Activated CD8-positive, alpha-beta memory T cell treated with anti-CD3 and anti-CD28 coated beads for 48 hours (primary cell): ENCODE results near the gene ESF1.

Experiments used
- DNase-seq, 3 experiments: peaks; one replicate each; pipeline ENCODE4 v3.0.0-alpha.2; 2020; ENCODE audit warnings: low read depth in 2 of 3, low spot score in 2 of 3

The ESF1 gene

GRCh38 chr20:13784893-13785715, at the start of gene ESF1, which contains the start of gene NDUFAF5:
TSS of gene ESF1 (minus strand) at chr20:13784919. CDS start at chr20:13783140, 1,779 bp downstream.
TSS of gene NDUFAF5 (plus strand) at chr20:13785028. CDS start at chr20:13785069, 41 bp downstream.
- DNase-seq: peak; percentile 57 to 84 (median 82)

DNA sequence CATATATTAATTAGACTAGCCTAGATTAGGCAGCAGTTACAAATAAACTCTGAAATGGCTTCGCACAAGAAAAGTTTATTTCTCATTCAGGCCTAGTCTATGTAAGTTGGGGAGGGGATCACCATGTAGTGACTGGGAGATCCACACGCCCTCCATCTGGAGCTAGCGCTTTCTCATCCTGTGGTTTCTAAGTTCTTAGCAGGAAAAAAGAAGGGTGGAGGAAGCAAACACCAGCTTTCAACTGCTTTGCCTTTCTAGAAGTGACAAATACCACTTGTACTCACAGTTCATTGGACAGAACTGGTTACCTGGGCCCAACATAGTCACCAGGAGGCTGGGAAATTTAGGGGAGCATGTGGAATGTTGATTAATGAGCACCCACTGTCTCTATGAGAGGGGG, 46.8 kb upstream of the ESF1 start:
- no peak for DNase-seq

- no peak for DNase-seq
Observed at GRCh38 chr20:13825465-13825864, 40.7 kb upstream of the ESF1 start.

GRCh38 chr20:13824459-13824858, 39.7 kb upstream of the ESF1 start:
- DNase-seq: no peak

- DNase-seq: no peak
Observed at GRCh38 chr20:13822459-13822858, 37.7 kb upstream of the ESF1 start.

GRCh38 chr20:13821876-13822275, 37.2 kb upstream of the ESF1 start:
- no peak for DNase-seq

DNA sequence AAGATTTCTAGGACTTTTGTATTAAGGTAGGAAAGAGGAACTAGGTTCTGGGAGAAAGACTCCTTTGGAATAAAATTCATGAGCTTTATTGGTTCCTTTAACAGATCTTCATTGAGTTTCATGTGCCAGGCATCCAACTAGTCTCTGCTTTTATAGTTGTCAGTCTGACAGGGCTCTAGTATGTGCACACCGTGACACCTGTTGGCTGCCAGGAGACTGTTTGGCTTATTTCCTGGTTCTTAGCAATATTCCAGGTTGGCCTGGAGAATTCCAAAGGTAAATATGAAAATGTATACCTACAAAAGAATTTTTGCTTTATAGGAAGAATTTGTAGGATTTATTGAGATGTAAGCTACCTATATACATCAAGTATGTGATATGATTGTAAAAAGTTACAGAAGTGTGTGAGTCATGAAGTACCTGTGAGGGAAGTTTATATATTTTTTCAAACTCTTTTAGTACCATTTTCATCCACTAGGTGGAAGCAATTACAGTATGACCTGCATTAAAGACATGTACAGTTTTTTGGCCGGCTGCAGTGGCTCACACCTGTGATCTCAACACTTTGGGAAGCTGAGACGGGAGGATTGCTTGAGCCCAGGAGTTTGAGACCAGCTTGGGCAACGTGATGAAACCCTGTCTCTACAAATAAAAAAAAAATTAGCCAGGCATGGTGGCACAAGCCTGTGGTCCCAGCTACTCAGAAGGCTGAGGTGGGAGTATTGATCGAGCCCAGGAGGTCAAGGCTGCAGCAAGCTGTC, 35.3 kb upstream of the ESF1 start:
- DNase-seq: no peak

DNA sequence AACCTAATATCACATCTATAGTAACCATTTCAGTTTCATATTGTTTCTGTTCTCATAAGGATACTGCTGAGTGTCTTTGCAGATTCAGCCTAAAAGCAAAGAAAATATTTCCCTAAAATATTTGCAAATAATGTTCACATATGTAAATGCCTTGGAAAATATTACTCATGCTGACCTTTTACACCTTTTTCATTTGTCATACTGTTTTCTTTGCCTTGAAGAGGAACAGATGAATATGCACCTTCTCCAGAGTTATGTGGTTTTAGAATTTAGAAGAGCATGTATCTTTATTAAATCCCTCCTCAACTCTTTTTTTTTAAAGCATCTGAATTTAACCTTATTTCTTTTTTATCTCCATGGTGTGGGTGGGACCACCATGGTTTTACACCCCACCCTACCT, 32.6 kb upstream of the ESF1 start:
- no peak for DNase-seq

DNA sequence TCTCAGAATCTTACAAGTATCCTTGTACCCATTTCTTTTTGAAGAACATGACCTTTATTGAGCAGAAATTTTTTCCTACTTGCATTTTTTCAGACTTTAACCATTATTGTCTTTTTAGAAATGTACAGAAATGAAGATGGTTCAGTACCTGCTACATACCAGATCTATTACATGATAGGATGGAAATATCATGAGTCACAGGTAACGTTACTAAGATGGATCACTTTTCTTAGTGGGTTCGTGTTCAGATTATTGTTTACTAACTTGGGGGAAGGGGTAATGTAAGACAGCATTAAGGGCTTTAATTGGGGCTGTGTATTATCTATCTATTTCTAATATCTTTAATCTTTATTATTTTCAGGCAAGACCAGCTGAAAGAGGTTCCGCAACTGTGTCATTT, 32.0 kb upstream of the ESF1 start:
- DNase-seq: no peak

DNA sequence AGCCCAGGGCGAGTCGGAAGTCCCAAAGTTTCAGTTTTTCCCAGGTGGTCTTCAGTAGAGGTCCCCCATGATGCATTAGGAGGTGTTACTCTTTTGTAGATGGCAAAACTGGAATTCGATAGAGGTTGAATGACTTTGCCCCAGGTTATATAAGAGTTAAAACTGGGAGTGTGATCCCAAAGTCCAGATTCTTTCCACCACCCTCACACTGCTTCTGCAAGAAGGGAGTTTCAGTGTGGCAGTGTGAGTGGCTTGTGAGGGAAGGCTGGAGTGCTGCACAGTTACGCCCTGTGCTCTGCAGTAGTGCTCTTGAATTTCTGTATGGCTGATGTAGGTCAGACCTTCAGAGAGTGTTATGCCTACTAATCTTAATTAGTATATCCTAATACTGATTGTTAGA, 30.0 kb upstream of the ESF1 start:
- no peak for DNase-seq

DNA sequence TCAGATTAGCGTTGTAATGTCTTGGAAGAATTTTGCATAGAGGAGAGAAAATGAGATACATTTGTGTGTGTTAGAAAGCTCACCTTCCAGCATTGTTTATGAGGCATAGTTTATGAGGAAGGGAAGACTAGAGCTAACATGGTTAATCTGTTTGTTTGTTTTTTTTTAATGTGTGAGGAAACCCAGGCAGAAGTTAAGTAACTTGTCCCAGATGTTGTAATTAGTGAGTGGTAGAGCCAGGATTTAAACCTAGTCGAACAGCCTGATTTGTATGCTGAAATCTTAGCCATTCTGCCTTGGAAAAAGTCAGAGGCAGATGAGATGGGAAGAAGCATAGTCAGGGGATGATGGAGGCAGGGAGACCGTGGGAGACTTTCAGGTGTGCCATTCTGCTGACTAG, 29.2 kb upstream of the ESF1 start:
- DNase-seq: no peak

GRCh38 chr20:13810446-13810845, 25.7 kb upstream of the ESF1 start:
- no peak for DNase-seq

DNA sequence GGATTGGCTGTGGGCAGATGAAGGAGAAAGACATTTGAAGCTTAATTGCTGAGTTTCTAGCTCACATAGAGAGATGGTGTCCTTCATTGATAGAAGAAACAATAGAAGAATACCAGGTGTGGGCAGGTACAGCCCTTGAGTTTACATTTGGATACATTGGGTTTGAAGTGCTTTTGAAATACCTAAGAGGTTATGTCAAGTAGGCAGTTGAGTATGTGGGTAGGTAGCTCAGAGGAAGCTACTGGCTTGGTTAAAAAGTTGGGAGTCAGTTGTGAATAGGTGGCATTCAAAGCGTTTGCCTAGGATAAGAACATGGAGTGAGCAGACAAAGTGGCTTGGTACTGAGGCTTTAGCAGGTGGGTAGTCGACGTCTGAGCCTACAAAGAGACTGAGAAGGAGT, 25.1 kb upstream of the ESF1 start:
- no peak for DNase-seq

- no peak for DNase-seq
Observed at GRCh38 chr20:13809373-13809772, 24.7 kb upstream of the ESF1 start.

GRCh38 chr20:13800728-13801134, 16.0 kb upstream of the ESF1 start:
- no peak for DNase-seq

GRCh38 chr20:13799974-13800373, 15.3 kb upstream of the ESF1 start:
- no peak for DNase-seq

DNA sequence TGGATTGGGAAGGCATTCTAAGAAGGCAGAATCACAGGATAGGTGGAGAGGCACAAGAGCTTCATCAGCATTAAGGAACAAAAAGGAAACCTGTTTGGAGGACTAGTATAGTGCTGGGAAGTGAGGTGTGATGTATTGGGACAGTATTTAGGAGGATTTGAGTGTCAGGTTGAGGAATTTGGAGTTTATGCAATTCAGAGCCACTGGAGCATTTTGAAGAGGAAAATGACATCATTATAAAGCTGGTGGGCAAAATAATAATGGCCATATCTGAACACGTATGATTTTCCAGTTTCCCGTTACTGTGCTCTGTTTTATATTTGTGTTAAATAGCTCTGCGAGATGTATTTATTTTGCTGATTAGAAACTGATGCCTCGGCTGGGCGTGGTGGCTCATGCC, 14.3 kb upstream of the ESF1 start:
- no peak for DNase-seq

DNA sequence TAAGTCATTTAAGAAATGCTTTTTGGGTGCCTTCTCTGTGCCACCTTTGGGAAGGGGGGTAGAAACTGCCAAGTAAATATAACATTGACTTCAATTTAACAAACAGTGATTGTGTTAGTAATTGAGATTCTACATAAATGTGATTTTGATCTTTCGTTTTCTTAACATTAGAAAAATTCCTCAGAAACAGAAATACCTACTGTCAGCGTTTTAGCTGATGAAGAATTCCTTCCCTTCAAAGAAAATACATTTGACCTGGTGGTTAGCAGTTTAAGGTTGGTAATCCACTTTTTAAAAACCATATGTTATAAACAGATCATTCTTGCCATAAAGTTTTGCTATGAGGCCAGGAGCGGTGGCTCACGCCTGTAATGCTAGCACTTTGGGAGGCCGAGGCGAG, 9.9 kb upstream of the ESF1 start:
- DNase-seq: no peak

DNA sequence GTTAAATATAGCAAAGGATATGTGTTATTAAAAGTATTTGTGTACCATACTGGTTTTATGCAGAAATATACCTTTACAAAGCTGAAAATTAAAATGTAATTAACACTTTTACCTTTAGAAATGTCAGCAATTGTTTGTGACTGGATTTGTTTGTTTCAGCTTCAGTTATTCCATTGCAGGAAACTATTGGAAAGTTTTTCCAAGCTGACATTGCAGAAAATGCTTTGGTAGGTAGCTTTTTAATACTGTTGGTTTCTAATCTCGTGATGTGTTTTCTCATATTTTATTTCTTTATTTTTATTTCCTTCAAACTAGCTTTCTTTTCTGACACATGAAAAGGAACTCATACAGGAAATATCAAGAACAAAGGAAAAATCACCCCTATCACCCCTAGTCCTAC, 8.3 kb upstream of the ESF1 start:
- no peak for DNase-seq

GRCh38 chr20:13791540-13792459, 7.1 kb upstream of the ESF1 start:
- no peak for DNase-seq

- DNase-seq: no peak
Observed at GRCh38 chr20:13790708-13791107, 6.0 kb upstream of the ESF1 start.
